ENCODE results near the gene PDIK1L.
A peak's percentile ranks its signal among the peaks of the same experiment; 100 is the strongest.

Gene PDIK1L

DNA sequence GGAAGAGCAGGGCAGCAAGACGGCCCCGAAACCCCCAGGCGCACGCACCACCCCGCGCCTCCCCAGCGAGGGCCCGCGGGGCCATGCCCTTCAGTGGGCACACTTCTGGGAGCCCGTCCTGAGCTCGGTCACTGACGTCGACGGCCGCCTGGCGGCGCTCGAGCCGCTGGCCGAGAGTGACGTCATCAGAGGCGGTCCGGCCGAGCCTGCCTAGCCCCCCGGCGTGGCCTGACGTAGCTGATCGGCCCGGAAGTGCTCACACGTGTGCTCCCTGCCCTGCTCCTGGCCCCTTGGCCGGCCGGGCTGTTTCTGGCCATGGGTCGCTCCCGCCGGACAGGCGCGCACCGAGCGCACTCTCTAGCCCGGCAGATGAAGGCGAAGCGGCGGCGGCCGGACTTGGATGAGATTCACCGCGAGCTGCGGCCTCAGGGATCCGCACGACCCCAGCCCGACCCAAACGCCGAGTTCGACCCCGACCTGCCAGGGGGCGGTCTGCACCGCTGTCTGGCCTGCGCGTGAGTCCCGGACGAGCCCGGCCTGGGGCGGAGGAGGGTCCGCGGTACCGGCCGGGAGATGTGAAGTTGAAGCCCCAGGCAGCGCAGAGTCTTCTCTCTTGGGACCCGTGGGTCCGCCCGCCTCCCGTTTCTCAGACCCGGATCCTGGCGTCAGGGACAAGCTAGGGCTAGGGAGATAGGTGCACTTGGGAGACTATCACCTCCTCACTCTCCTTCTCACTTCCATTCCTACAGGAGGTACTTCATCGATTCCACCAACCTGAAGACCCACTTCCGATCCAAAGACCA lies 58.2 kb downstream of the PDIK1L start, which contains the start of gene ZNF593 (continued):
- TF ChIP-seq, protein P1, sequence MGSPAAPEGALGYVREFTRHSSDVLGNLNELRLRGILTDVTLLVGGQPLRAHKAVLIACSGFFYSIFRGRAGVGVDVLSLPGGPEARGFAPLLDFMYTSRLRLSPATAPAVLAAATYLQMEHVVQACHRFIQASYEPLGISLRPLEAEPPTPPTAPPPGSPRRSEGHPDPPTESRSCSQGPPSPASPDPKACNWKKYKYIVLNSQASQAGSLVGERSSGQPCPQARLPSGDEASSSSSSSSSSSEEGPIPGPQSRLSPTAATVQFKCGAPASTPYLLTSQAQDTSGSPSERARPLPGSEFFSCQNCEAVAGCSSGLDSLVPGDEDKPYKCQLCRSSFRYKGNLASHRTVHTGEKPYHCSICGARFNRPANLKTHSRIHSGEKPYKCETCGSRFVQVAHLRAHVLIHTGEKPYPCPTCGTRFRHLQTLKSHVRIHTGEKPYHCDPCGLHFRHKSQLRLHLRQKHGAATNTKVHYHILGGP (tag by site-specific recombination; IDR thresholded peaks at IDR 0.05) = peak; percentile 32; the same call in 1 of the 2 replicates
- TF ChIP-seq GLIS1 (tag by site-specific recombination; IDR thresholded peaks at IDR 0.05) (peak; percentile 97), ZNF248 (tag by site-specific recombination; IDR thresholded peaks at IDR 0.05) (no peak), ZBTB8A (tag by site-specific recombination; IDR thresholded peaks at IDR 0.05) (peak; percentile 99), ZNF184 (tag by site-specific recombination; IDR thresholded peaks at IDR 0.05) (peak; percentile 81), BCL11B (tag by site-specific recombination; IDR thresholded peaks at IDR 0.05; ENCODE audit: low read depth) (peak; percentile 96), ZNF140 (tag by site-specific recombination; IDR thresholded peaks at IDR 0.05) (no peak), ZSCAN30 (tag by site-specific recombination; IDR thresholded peaks at IDR 0.05) (peak; percentile 91), ZNF768 (tag by site-specific recombination; IDR thresholded peaks at IDR 0.05) (no peak), ZNF521 (tag by site-specific recombination; IDR thresholded peaks at IDR 0.05) (no peak), SCRT1 (tag by site-specific recombination; IDR thresholded peaks at IDR 0.05; ENCODE audit: borderline replicate concordance) (no peak), ZEB2 (tag by site-specific recombination; IDR thresholded peaks at IDR 0.05) (peak; percentile 82), ZNF777 (tag by site-specific recombination; IDR thresholded peaks at IDR 0.05; ENCODE audit: borderline replicate concordance) (no peak), ZNF585B (tag by site-specific recombination; IDR thresholded peaks at IDR 0.05) (no peak), ZNF555 (tag by site-specific recombination; conservative IDR thresholded peaks at IDR 0.05) (no peak), ZNF423 (tag by site-specific recombination; IDR thresholded peaks at IDR 0.05) (peak; percentile 100), ZNF157 (tag by site-specific recombination; IDR thresholded peaks at IDR 0.05) (no peak), FEZF1 (tag by site-specific recombination; IDR thresholded peaks at IDR 0.05) (peak; percentile 33; the same call in 1 of the 2 replicates), OSR2 (tag by site-specific recombination; IDR thresholded peaks at IDR 0.05) (peak; percentile 35), ZNF366 (tag by site-specific recombination; conservative IDR thresholded peaks at IDR 0.05) (no peak), ZNF48 (tag by site-specific recombination; IDR thresholded peaks at IDR 0.05) (no peak), ZNF37A (tag by site-specific recombination; IDR thresholded peaks at IDR 0.05) (no peak), ZBTB48 (tag by site-specific recombination; IDR thresholded peaks at IDR 0.05) (peak; percentile 99)
- TF ChIP-seq, protein P2, sequence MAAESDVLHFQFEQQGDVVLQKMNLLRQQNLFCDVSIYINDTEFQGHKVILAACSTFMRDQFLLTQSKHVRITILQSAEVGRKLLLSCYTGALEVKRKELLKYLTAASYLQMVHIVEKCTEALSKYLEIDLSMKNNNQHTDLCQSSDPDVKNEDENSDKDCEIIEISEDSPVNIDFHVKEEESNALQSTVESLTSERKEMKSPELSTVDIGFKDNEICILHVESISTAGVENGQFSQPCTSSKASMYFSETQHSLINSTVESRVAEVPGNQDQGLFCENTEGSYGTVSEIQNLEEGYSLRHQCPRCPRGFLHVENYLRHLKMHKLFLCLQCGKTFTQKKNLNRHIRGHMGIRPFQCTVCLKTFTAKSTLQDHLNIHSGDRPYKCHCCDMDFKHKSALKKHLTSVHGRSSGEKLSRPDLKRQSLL (tag by site-specific recombination; IDR thresholded peaks at IDR 0.05) = peak; percentile 76
- TF ChIP-seq, protein P3, sequence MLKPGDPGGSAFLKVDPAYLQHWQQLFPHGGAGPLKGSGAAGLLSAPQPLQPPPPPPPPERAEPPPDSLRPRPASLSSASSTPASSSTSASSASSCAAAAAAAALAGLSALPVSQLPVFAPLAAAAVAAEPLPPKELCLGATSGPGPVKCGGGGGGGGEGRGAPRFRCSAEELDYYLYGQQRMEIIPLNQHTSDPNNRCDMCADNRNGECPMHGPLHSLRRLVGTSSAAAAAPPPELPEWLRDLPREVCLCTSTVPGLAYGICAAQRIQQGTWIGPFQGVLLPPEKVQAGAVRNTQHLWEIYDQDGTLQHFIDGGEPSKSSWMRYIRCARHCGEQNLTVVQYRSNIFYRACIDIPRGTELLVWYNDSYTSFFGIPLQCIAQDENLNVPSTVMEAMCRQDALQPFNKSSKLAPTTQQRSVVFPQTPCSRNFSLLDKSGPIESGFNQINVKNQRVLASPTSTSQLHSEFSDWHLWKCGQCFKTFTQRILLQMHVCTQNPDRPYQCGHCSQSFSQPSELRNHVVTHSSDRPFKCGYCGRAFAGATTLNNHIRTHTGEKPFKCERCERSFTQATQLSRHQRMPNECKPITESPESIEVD (tag by site-specific recombination; IDR thresholded peaks at IDR 0.05) = no peak; the same call in 1 of the 2 replicates
- TF ChIP-seq, protein P4, sequence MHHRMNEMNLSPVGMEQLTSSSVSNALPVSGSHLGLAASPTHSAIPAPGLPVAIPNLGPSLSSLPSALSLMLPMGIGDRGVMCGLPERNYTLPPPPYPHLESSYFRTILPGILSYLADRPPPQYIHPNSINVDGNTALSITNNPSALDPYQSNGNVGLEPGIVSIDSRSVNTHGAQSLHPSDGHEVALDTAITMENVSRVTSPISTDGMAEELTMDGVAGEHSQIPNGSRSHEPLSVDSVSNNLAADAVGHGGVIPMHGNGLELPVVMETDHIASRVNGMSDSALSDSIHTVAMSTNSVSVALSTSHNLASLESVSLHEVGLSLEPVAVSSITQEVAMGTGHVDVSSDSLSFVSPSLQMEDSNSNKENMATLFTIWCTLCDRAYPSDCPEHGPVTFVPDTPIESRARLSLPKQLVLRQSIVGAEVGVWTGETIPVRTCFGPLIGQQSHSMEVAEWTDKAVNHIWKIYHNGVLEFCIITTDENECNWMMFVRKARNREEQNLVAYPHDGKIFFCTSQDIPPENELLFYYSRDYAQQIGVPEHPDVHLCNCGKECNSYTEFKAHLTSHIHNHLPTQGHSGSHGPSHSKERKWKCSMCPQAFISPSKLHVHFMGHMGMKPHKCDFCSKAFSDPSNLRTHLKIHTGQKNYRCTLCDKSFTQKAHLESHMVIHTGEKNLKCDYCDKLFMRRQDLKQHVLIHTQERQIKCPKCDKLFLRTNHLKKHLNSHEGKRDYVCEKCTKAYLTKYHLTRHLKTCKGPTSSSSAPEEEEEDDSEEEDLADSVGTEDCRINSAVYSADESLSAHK (tag by site-specific recombination; IDR thresholded peaks at IDR 0.05) = peak; percentile 61
- TF ChIP-seq, protein P5, sequence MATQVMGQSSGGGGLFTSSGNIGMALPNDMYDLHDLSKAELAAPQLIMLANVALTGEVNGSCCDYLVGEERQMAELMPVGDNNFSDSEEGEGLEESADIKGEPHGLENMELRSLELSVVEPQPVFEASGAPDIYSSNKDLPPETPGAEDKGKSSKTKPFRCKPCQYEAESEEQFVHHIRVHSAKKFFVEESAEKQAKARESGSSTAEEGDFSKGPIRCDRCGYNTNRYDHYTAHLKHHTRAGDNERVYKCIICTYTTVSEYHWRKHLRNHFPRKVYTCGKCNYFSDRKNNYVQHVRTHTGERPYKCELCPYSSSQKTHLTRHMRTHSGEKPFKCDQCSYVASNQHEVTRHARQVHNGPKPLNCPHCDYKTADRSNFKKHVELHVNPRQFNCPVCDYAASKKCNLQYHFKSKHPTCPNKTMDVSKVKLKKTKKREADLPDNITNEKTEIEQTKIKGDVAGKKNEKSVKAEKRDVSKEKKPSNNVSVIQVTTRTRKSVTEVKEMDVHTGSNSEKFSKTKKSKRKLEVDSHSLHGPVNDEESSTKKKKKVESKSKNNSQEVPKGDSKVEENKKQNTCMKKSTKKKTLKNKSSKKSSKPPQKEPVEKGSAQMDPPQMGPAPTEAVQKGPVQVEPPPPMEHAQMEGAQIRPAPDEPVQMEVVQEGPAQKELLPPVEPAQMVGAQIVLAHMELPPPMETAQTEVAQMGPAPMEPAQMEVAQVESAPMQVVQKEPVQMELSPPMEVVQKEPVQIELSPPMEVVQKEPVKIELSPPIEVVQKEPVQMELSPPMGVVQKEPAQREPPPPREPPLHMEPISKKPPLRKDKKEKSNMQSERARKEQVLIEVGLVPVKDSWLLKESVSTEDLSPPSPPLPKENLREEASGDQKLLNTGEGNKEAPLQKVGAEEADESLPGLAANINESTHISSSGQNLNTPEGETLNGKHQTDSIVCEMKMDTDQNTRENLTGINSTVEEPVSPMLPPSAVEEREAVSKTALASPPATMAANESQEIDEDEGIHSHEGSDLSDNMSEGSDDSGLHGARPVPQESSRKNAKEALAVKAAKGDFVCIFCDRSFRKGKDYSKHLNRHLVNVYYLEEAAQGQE (tag by site-specific recombination; IDR thresholded peaks at IDR 0.05) = peak; percentile 21; the same call in 1 of the 2 replicates
- TF ChIP-seq, protein P6, sequence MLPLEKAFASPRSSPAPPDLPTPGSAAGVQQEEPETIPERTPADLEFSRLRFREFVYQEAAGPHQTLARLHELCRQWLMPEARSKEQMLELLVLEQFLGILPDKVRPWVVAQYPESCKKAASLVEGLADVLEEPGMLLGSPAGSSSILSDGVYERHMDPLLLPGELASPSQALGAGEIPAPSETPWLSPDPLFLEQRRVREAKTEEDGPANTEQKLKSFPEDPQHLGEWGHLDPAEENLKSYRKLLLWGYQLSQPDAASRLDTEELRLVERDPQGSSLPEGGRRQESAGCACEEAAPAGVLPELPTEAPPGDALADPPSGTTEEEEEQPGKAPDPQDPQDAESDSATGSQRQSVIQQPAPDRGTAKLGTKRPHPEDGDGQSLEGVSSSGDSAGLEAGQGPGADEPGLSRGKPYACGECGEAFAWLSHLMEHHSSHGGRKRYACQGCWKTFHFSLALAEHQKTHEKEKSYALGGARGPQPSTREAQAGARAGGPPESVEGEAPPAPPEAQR (tag by site-specific recombination; IDR thresholded peaks at IDR 0.05) = peak; percentile 54; the same call in 1 of the 2 replicates

Measured in HEK293 (cell line).